Measurements from ENCODE around the gene GATAD2A.

- TF ChIP-seq CTCF (IDR thresholded peaks at IDR 0.05; ENCODE audit: insufficient read depth, low read depth, low read length) (no peak), EZH2 (IDR thresholded peaks at IDR 0.05; ENCODE audit: insufficient read depth, low read length) (no peak)
These were observed 141.3 kb downstream of the GATAD2A start for GRCh38 chr19:19546751-19547162.

Data from astrocyte (in vitro differentiated cells and primary cell).